Prostate gland (tissue), 2 donors: ENCODE results near the gene ARMH1. TPM values are rescaled to one million over a fixed set of nuclear protein-coding genes. Genes with fewer than 3 reads are reported as not detected.
A peak's percentile ranks its signal among the peaks of the same experiment; 100 is the strongest.
"Not testable (repeated sequence)": the region's sequence is repeated elsewhere in the genome, so short reads cannot be mapped to it uniquely, and the experiment has no call there.

ENCODE experiments used
- DNase-seq: peaks from one replicate; pipeline ENCODE4 v3.0.0-alpha.2; 2019; ENCODE audit warnings: low spot score
- H3K27ac ChIP-seq, 2 donors: fragments of 200-600 bp; sonication (generic); 2 replicates each; pipeline ENCODE4 v1.5.1; 2017 to 2019
- H3K27me3 ChIP-seq: fragments of 200-600 bp; sonication (generic); replicated peaks from 2 replicates; pipeline ENCODE4 v1.5.1; 2019; ENCODE audit not compliant: insufficient read depth
- H3K36me3 ChIP-seq, 2 donors: fragments of 200-600 bp; sonication (generic); 1 replicate in 1 of 2; 2 replicates in 1 of 2; pipeline versions ENCODE4 v1.5.1 to v1.8.1; 2017 to 2019
- H3K4me1 ChIP-seq: fragments of 200-600 bp; sonication (generic); replicated peaks from 2 replicates; pipeline ENCODE4 v1.5.1; 2019
- H3K4me3 ChIP-seq, 2 donors: fragments of 200-600 bp; sonication (generic); 2 replicates each; pipeline ENCODE4 v1.5.1; 2017 to 2019
- H3K9me3 ChIP-seq: fragments of 200-600 bp; sonication (generic); 2 replicates; pipeline ENCODE4 v1.5.1; 2017
- POLR2A ChIP-seq: fragments of 450-650 bp; IDR thresholded peaks from one replicate; pipeline ENCODE4 v1.6.1; 2016; ENCODE audit warnings: antibody characterized with exemption, mild to moderate bottlenecking
- POLR2AphosphoS5 ChIP-seq: sonication (generic); formaldehyde crosslinking; IDR thresholded peaks from one replicate; pipeline ENCODE4 v1.6.1; 2017; ENCODE audit warnings: antibody characterized with exemption
- WGBS: methylation state at CpG from one replicate; pipeline ENCODE4 v1.1.5; 2018; 5-methylcytosine and 5-hydroxymethylcytosine counted together
- intact Hi-C: fragments of 100-400 bp; cut with DNase I; formaldehyde crosslinking; loops from one replicate; pipeline ENCODE4 v1.14.2; 2022
- total RNA-seq, 2 donors: library from RNA; depleted of rRNA; stranded (reverse); fragments of >200 nt; gene quantifications; one replicate each; pipeline ENCODE4 v1.1.0, GENCODE V29; 2016
- TF ChIP-seq, protein P1 (sequence below), 4 experiments: fragments of 200-600 bp in 2 of 4; fragments of 450-650 bp in 2 of 4; sonication (generic) in 2 of 4; IDR thresholded peaks; 1 replicate in 3 of 4; 2 replicates in 1 of 4; pipeline ENCODE4 v1.5.1; 2016 to 2019; ENCODE audit warnings: antibody characterized with exemption in 4 of 4, mild to moderate bottlenecking in 2 of 4, moderate library complexity in 2 of 4

The ARMH1 gene
- total RNA-seq, 2 donors from 2014 or later = 1.0 to 3.6 TPM

DNA sequence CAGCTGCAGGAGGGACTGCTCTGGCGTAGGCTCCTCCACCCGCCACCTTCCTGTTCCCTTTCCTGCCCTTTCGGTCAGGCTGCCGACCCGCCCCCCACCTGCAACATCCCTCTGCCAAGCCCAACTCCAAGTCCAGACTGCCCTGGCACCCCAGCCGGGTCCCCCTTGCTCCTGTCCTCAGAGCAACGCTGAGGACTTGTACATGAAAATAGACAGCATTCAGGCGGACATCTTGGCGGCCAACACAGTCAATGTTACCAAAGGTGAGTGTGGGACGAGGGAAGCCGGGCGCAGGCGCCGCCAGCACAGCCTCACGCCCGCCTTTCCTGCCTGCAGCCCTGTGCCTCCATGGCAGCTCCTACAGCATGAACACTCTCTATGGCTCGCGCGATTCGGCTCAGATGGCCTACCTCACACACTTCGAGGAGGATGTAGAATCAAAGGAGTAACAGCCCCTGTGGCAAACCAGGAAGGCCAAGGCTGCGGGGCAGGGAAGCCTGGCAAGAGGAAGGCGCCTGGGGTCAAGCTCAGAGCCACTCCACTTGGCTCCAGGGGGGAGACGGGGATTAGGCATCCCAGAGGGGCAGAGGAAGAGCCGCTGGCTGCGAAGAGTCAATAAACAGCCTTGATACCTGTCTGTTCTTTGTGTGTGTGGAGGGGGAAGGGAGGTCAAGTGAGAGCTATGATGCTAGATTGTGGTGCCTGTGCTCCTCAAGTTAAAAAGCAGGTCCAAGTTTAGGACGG is 50.6 kb downstream of the ARMH1 start:
- 86% methylated on average over 27 of the region's 27 CpGs for WGBS
- TF ChIP-seq POLR2A (no peak), POLR2AphosphoS5 (no peak)
- TF ChIP-seq, protein P1, sequence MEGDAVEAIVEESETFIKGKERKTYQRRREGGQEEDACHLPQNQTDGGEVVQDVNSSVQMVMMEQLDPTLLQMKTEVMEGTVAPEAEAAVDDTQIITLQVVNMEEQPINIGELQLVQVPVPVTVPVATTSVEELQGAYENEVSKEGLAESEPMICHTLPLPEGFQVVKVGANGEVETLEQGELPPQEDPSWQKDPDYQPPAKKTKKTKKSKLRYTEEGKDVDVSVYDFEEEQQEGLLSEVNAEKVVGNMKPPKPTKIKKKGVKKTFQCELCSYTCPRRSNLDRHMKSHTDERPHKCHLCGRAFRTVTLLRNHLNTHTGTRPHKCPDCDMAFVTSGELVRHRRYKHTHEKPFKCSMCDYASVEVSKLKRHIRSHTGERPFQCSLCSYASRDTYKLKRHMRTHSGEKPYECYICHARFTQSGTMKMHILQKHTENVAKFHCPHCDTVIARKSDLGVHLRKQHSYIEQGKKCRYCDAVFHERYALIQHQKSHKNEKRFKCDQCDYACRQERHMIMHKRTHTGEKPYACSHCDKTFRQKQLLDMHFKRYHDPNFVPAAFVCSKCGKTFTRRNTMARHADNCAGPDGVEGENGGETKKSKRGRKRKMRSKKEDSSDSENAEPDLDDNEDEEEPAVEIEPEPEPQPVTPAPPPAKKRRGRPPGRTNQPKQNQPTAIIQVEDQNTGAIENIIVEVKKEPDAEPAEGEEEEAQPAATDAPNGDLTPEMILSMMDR (IDR thresholded peaks at IDR 0.05) = no peak
- H3K4me1 ChIP-seq = no peaks in the 10 kb centered on the region
- H3K36me3 ChIP-seq = no peaks in the 10 kb centered on the region
- no peaks in the 10 kb centered on the region for H3K27me3 ChIP-seq
- intact Hi-C loops = no loop called here
- no peaks in the 10 kb centered on the region for H3K9me3 ChIP-seq
- DNase-seq = no peak
- H3K27ac ChIP-seq = no peak overlapping the region
- H3K4me3 ChIP-seq = no peak overlapping the region

DNA sequence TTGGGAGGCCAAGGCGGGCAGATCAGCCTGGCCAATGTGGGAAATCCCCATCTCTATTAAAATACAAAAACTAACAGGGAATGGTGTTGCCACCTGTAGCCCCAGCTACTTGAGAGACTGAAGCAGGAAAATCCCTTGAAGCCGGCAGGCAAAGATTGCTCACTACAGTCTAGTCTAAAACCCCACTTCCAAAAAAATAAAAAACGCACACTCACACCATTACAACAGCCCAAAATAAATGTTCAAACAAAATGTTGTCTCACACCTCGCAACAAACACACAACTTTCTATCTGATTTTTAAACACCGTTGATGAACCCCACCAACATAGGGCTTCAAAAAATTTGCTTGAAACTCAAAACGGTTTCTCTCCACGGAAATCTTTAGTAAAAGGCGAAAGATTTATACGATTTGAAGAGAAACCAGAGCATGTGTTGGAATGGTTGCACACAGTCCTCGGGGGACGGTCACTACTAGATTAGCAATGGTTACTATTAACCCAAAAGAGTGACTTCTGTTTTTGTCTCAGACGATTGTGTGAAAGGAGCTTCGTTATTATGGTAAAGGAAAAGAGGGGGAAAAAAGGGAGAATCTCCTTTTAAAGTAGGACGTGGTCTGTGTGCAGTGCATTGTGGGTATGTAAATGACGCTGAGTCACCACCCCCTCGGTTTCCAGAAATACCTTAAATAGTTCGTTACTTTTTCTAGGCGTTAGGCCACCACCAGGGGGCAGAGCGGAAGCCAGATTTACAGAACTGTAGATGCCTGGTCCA is 56.4 kb downstream of the ARMH1 start, which contains the start of gene RNU5D-1:
Gene RNU5D-1, minus strand, starts transcription at position 430 of the 772 bp plus-strand sequence.
- WGBS = 4% methylated on average over 19 of the region's 19 CpGs
- Histone ChIP-seq H3K36me3 (no peaks in the 10 kb centered on the region), H3K4me3 (peak within 1 kb of the TSS; percentile 1 to 2), H3K4me1 (no peaks in the 10 kb centered on the region), H3K27ac (peak within 1 kb of the TSS; percentile 72 to 74), H3K27me3 (no peaks in the 10 kb centered on the region), H3K9me3 (no peaks in the 10 kb centered on the region)
- DNase-seq = peak; percentile 86
- intact Hi-C loops = loop anchor here (5.0 to 10.0 kb wide), 2 partner anchors 56 to 574 kb away; partner anchors contain the start of gene BEST4
- TF ChIP-seq, protein P1 (IDR thresholded peaks at IDR 0.05) = peak; percentile 73 to 83 (median 75)
- peak; percentile 65 for TF ChIP-seq POLR2A
- TF ChIP-seq POLR2AphosphoS5 = peak; percentile 86

DNA sequence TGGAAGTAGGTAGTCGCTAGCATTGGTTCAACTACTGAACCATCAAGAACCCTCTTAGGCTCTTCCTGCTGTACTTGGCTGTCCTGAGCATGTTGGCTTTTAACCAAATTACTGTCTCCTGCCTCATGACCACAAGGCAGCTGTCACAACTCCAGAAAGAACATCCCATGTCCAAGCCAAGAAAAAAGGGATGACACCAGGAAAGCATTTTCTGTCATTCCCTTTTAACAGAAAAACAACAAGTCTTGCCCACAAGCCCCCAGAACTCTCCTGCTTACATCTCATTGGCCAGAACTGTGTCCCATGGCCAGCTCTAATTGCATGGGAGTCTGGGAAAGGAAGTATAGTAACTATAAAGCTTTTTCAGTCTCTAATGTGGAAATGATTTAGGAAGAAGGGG is 58.9 kb downstream of the ARMH1 start:
- H3K36me3 ChIP-seq = no peaks in the 10 kb centered on the region
- WGBS = 63% methylated on average over 1 of the region's 1 CpG
- intact Hi-C loops = loop anchor here (5.0 to 10.0 kb wide), 2 partner anchors 54 to 571 kb away; partner anchors contain the start of gene BEST4
- H3K9me3 ChIP-seq = no peaks in the 10 kb centered on the region
- H3K4me1 ChIP-seq = no peaks in the 10 kb centered on the region
- TF ChIP-seq POLR2A = no peak
- peak; percentile 21 for TF ChIP-seq POLR2AphosphoS5
- no peak for DNase-seq
- no peaks in the 10 kb centered on the region for H3K27me3 ChIP-seq
- H3K27ac ChIP-seq = no peak overlapping the region
- no peak overlapping the region for H3K4me3 ChIP-seq

DNA sequence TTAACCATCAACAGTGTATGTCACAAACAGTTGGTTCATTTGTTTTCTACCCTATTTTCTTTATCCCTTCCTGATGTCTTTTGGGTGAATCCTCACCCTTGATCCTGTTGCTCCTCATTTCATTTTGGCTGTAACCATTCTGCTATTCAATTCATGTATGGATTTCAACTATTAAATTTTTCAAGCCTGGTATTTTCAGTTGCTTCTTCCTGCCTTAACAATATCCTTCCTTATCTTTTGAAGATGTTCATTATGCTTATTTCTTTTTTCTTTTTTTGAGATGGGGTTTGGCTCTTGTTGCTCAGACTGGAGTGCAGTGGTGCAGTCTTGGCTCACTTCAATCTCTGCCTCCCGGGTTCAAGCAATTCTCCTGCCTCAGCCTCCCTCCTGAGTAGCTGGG is 59.3 kb downstream of the ARMH1 start:
- H3K27ac ChIP-seq = no peak overlapping the region
- TF ChIP-seq POLR2AphosphoS5 (no peak), POLR2A (no peak)
- TF ChIP-seq, protein P1 (IDR thresholded peaks at IDR 0.05) = no peak
- no peak overlapping the region for H3K4me3 ChIP-seq
- no peaks in the 10 kb centered on the region for H3K27me3 ChIP-seq
- H3K4me1 ChIP-seq = no peaks in the 10 kb centered on the region
- no peak for DNase-seq
- WGBS = 95% methylated on average over 1 of the region's 1 CpG
- intact Hi-C loops = loop anchor here (5.0 to 10.0 kb wide), 2 partner anchors 54 to 571 kb away; partner anchors contain the start of gene BEST4
- no peaks in the 10 kb centered on the region for H3K36me3 ChIP-seq
- no peaks in the 10 kb centered on the region for H3K9me3 ChIP-seq

DNA sequence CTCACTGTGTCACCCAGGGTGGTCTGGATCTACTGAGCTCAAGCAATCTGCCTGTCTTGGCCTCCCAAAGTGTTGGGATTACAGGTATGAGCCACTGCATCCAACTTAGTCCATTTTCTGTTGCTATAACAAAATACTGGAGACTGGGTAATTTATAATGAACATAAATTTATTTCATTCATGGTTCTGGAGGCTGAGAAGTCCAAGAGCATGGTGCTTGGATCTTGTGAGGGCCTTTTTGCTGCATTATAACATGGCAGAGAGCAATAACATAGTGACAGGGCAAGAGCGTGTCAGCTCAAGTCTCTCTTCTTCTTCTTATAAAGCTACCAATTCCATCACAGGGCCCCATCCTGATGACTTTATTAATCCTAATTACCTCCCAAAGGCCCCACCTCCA is 61.5 kb downstream of the ARMH1 start:
- intact Hi-C loops = loop anchor here (10.0 kb wide), 1 partner anchor 569 kb away; no protein-coding TSS in a partner anchor
- TF ChIP-seq POLR2AphosphoS5 (no peak), POLR2A (no peak)
- TF ChIP-seq, protein P1 (IDR thresholded peaks at IDR 0.05) = no peak
- WGBS = 100% methylated on average over 1 of the region's 1 CpG

DNA sequence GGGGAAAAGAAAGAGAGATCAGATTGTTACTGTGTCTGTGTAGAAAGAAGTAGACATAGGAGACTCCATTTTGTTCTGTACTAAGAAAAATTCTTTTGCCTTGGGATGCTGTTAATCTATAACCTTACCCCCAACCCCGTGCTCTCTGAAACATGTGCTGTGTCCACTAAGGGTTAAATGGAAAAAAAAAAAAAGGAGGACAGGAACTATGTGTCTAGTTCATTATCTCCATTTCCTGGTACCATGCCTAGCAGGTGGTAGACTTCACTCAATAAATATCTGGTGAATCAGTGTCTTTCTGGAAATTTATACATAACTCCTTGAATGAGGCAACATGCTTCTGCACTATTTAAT is 64.4 kb downstream of the ARMH1 start:
- H3K9me3 ChIP-seq, H3K36me3 ChIP-seq, H3K27me3 ChIP-seq, DNase-seq, H3K4me1 ChIP-seq: not testable (repeated sequence)
- 86% methylated on average over 1 of the region's 1 CpG for WGBS
- Histone ChIP-seq H3K27ac (peak overlapping the region; percentile 74 to 86), H3K4me3 (peak overlapping the region; percentile 41 to 43)
- intact Hi-C loops = loop anchor here (10.0 kb wide), 1 partner anchor 566 kb away; no protein-coding TSS in a partner anchor

More for the DNA sequence above, 61.5 kb downstream of the ARMH1 start:
- no peaks in the 10 kb centered on the region for H3K36me3 ChIP-seq
- no peaks in the 10 kb centered on the region for H3K4me1 ChIP-seq
- no peak overlapping the region for H3K4me3 ChIP-seq
- no peaks in the 10 kb centered on the region for H3K27me3 ChIP-seq
- no peak for DNase-seq
- H3K9me3 ChIP-seq = no peaks in the 10 kb centered on the region
- no peak overlapping the region for H3K27ac ChIP-seq
